MM.1S (cell line): ENCODE measurements around the gene BORCS8.

Experiments used
- CTCF ChIP-seq: fragments of 300-600 bp; sonication (generic); IDR thresholded peaks from 2 replicates; pipeline ENCODE4 v1.5.1; 2016; ENCODE audit warnings: antibody characterized with exemption, low read length, mixed read lengths
- EZH2 ChIP-seq: fragments of 300-600 bp; sonication (generic); optimal IDR thresholded peaks from 2 replicates; pipeline ENCODE3; 2017; ENCODE audit warnings: low read depth, mild to moderate bottlenecking, antibody characterized with exemption, low read length, mixed read lengths

- TF ChIP-seq EZH2 (no peak), CTCF (no peak)
Observed at GRCh38 chr19:19170873-19171672, 20.9 kb downstream of the BORCS8 start.
